IPS DF 6.9 (cell line): ENCODE measurements around the gene JARID2.

Source experiments
- DNase-seq: peaks from one replicate; pipeline ENCODE4 v3.0.0-alpha.2; 2013; ENCODE audit warnings: low read depth, low spot score
- H3K27ac ChIP-seq: one replicate; pipeline ENCODE4 v1.5.1; 2013; ENCODE audit warnings: low read length, control low read depth
- H3K27me3 ChIP-seq: 2 replicates; pipeline ENCODE4 v1.6.1; 2013; ENCODE audit warnings: mild to moderate bottlenecking, low read length; ENCODE audit not compliant: control insufficient read depth, insufficient read depth
- H3K36me3 ChIP-seq: 2 replicates; pipeline ENCODE4 v1.6.1; 2013; ENCODE audit warnings: low read length; ENCODE audit not compliant: control insufficient read depth, insufficient read depth
- H3K4me1 ChIP-seq: 2 replicates; pipeline ENCODE4 v1.6.1; 2013; ENCODE audit warnings: low read length; ENCODE audit not compliant: control insufficient read depth, insufficient read depth
- H3K4me3 ChIP-seq: 2 replicates; pipeline ENCODE4 v1.5.1; 2013; ENCODE audit warnings: mild to moderate bottlenecking, low read length
- H3K9me3 ChIP-seq: 2 replicates; pipeline ENCODE4 v1.6.1; 2013; ENCODE audit warnings: low read length, inconsistent platforms; ENCODE audit not compliant: control insufficient read depth, insufficient read depth
- WGBS: extraction: QIAGEN DNeasy Blood & Tissue Kit; methylation state at CpG from one replicate; pipeline ENCODE4 v1.1.7; 2013; ENCODE audit warnings: mixed read lengths, missing lambda C conversion rate; ENCODE audit not compliant: insufficient read length, insufficient coverage; 5-methylcytosine and 5-hydroxymethylcytosine counted together

JARID2 gene

DNA sequence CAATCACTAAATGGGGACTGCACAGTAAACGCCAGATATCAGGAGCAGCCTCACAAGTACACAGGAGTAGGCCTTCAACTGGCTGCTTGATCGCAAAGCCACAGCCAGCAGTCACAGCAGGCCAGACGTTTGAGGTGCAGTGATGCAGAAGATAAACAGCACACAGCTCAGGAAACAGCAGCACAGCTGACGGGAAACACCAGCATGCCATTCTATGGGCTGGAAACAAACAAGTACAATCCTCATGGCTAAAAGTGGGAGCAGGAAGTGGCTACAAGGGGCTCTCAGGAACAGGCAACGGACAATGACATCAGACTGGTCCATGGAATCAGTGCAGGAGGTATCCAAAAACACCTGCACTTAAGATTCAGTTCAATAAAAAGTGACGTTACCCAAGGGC is 305.9 kb downstream of the JARID2 start:
- no peak for DNase-seq
- no peak overlapping the region for H3K27ac ChIP-seq
- no peaks in the 10 kb centered on the region for H3K9me3 ChIP-seq
- H3K4me3 ChIP-seq = no peak overlapping the region
- H3K27me3 ChIP-seq = no peaks in the 10 kb centered on the region; the same call in 1 of the 2 replicates
- H3K4me1 ChIP-seq = peaks cover 1% of the 10 kb centered on the region; the same call in 1 of the 2 replicates
- H3K36me3 ChIP-seq = no peaks in the 10 kb centered on the region
- WGBS = no CpG with 5 or more reads among the region's 6 CpGs

DNA sequence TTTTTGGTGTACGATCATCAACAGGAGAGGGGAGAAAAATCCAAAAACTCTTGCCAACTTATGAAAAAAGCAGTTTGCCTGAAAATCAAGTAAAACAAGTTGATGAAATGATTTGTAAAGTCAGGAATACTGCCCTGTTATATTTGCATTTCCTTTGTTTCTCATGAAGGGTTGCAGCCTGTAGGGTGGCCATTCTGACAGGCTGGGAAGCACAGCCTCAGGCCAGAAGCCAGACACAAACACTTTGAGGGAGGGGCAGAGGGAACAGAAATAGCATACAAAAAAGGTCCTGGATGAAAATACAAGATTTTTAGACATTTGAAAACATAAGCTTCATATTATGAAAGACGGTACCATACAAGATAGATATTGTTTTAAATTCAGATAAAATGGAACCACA is 307.2 kb downstream of the JARID2 start:
- Histone ChIP-seq H3K4me3 (no peak overlapping the region), H3K9me3 (no peaks in the 10 kb centered on the region), H3K27ac (no peak overlapping the region), H3K27me3 (no peaks in the 10 kb centered on the region; the same call in 1 of the 2 replicates), H3K4me1 (peaks cover 1% of the 10 kb centered on the region; the same call in 1 of the 2 replicates), H3K36me3 (no peaks in the 10 kb centered on the region)
- no peak for DNase-seq
- WGBS = no CpG with 5 or more reads among the region's 2 CpGs

DNA sequence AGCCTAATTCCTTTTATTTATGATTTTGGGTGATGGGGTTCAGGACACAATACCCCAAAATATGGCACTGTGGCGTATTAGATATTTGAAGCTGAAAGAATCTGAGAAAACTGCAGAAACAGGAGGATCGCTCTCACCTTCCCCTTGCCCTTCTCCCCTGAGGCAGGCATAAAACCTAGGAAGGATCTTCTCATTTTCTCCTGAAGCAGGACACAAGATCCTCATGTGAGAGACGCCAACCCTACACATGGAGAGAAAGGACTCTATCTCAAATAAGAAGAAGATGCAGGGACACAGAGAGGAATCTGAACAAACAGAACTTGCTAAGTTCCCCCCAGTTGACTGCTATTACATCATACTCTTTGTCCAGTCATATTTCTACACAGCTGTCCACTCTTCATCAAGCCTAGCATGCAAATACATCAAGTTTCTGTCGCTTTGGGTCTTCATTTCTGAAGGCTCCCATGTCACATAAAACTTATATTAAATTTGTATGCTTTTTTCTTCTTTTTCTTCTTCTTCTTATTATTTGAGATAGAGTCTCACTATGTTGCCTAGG is 307.9 kb downstream of the JARID2 start:
- Histone ChIP-seq H3K9me3 (no peaks in the 10 kb centered on the region), H3K4me3 (no peak overlapping the region), H3K4me1 (peaks cover 1% of the 10 kb centered on the region; the same call in 1 of the 2 replicates), H3K36me3 (no peaks in the 10 kb centered on the region), H3K27ac (no peak overlapping the region), H3K27me3 (no peaks in the 10 kb centered on the region; the same call in 1 of the 2 replicates)
- no peak for DNase-seq
- WGBS = no CpG with 5 or more reads among the region's 4 CpGs

DNA sequence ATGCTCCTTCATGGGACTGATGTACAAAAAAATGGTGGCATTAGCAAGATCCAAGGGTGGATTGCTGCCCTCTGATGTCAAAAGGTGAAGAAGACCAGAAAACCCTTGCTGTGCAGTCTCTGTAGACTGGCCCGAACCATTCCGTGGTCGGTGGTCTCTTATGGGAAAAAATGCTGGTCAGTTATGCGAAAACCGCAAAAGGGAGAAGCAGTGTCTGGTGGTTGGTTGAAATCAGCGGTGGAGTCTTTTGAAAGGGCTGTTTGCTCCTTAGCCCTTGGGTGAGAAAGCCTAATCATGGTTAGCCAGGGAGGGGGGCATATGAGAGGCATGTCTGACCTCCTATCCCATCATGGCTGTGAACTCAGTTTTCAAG is 308.8 kb downstream of the JARID2 start:
- Histone ChIP-seq H3K9me3 (no peaks in the 10 kb centered on the region), H3K27me3 (no peaks in the 10 kb centered on the region; the same call in 1 of the 2 replicates), H3K36me3 (no peaks in the 10 kb centered on the region), H3K4me3 (no peak overlapping the region), H3K4me1 (peaks cover 1% of the 10 kb centered on the region; the same call in 1 of the 2 replicates), H3K27ac (no peak overlapping the region)
- no peak for DNase-seq
- WGBS = no CpG with 5 or more reads among the region's 6 CpGs

DNA sequence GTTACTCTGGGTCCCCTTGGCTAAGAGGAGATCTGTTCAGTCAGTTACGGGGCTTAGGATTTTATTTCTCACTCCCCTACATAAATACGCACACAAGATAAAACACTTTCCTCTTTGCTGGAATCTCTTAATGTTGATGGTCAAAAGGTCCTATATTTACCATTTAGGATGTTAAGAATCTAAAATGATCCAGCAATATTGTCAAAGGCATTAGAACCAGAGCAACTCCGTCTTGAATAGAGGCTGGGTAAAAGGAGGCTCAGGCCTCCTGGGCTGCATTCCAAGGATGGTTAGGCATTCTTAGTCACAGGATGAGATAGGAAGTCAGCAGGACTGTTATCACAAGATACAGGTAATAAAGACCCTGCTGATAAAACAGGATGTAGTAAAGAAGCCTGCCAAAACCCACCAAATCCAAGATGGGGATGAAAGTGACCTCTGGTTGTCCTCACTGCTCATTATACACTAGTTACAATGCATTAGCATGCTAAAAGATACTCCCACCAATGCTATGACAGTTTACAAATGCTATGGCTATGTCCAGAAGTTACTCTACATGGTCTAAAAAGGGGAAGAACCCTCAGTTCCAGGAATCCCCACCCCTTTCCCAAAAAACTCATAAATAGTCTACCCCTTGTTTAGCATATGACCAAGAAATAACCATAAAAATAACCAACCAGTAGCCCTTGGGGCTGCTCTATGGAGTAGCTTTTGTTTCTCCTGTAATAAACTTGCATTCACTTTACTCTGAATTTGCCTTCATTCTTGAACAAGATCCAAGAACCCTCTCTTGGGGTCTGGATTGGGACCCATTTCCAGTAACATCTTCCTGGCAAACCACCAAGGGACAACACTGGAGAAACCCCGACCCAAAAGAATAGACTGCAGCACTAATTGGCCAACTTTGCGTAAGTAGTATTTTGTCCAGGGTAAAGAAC is 309.5 kb downstream of the JARID2 start:
- H3K27me3 ChIP-seq = no peaks in the 10 kb centered on the region; the same call in 1 of the 2 replicates
- no peak overlapping the region for H3K4me3 ChIP-seq
- H3K4me1 ChIP-seq = peaks cover 1% of the 10 kb centered on the region; the same call in 1 of the 2 replicates
- H3K36me3 ChIP-seq = no peaks in the 10 kb centered on the region
- no peak overlapping the region for H3K27ac ChIP-seq
- H3K9me3 ChIP-seq = no peaks in the 10 kb centered on the region
- no CpG with 5 or more reads among the region's 5 CpGs for WGBS
- no peak for DNase-seq

DNA sequence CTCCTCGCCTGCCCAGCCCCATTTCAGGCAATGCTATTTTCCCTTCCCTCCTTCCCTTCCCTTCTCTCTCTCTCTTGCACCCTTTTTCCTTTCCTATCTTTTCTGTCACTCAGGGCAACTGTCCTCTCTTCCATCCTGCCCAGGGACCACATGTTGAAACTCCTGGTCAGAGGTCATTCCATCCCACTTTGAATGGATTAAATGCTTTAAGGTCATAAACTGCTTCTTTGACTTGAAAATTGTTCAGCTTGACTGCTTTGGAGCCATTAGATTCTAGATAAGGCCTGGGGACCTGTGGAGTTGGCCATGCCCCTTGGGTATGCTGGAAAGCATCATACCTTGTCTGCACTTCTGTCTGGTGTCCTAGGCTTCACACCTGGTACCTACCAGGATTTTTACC is 310.8 kb downstream of the JARID2 start:
- Histone ChIP-seq H3K4me1 (peaks cover 1% of the 10 kb centered on the region; the same call in 1 of the 2 replicates), H3K36me3 (no peaks in the 10 kb centered on the region), H3K27ac (no peak overlapping the region), H3K4me3 (no peak overlapping the region), H3K27me3 (no peaks in the 10 kb centered on the region; the same call in 1 of the 2 replicates), H3K9me3 (no peaks in the 10 kb centered on the region)
- WGBS = no CpG with 5 or more reads among the region's 1 CpG
- no peak for DNase-seq

DNA sequence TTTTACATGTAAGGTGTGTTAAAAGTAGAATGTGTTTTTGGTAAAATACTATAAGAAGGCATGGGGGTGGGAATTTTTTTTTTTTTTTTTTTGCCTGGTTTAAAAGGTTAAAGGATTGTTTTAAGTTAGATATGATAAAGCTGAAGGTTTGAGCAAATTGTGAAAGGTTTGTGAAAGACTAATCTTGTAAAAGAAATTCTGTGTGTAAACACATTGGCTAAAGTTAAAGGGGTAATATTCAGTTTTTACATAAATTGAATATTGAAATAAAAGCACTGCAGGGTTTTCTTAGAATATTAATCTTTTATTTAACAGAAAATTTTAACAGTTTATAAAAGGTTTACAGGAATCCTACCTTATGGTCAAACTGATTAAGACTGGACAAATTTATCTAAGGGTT is 311.3 kb downstream of the JARID2 start:
- Histone ChIP-seq H3K27ac (no peak overlapping the region), H3K36me3 (no peaks in the 10 kb centered on the region), H3K4me3 (no peak overlapping the region), H3K27me3 (no peaks in the 10 kb centered on the region; the same call in 1 of the 2 replicates), H3K4me1 (peaks cover 1% of the 10 kb centered on the region; the same call in 1 of the 2 replicates), H3K9me3 (no peaks in the 10 kb centered on the region)
- no peak for DNase-seq

DNA sequence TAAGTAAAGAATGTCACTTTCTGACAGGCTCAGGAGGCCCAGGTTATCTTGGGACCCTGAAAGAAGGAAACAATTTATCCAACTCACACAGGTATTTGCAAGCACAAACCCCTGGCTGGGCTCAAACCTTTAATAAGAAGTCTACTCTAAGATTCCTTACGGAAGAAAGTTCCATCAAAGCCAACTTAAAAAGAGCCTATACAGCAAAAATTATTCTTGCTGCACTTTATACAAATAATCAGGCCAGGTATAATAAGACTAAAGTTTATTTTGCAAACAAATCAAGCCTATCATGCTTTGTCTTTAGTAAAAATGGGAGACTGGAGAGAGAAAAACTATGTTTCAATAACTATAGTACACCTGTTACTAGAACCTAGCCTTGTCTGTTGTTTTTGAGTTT is 314.8 kb downstream of the JARID2 start:
- H3K36me3 ChIP-seq = no peaks in the 10 kb centered on the region
- H3K9me3 ChIP-seq = no peaks in the 10 kb centered on the region
- WGBS = no CpG with 5 or more reads among the region's 1 CpG
- no peak overlapping the region for H3K27ac ChIP-seq
- H3K4me1 ChIP-seq = no peaks in the 10 kb centered on the region
- H3K27me3 ChIP-seq = no peaks in the 10 kb centered on the region; the same call in 1 of the 2 replicates
- DNase-seq = no peak
- no peak overlapping the region for H3K4me3 ChIP-seq

DNA sequence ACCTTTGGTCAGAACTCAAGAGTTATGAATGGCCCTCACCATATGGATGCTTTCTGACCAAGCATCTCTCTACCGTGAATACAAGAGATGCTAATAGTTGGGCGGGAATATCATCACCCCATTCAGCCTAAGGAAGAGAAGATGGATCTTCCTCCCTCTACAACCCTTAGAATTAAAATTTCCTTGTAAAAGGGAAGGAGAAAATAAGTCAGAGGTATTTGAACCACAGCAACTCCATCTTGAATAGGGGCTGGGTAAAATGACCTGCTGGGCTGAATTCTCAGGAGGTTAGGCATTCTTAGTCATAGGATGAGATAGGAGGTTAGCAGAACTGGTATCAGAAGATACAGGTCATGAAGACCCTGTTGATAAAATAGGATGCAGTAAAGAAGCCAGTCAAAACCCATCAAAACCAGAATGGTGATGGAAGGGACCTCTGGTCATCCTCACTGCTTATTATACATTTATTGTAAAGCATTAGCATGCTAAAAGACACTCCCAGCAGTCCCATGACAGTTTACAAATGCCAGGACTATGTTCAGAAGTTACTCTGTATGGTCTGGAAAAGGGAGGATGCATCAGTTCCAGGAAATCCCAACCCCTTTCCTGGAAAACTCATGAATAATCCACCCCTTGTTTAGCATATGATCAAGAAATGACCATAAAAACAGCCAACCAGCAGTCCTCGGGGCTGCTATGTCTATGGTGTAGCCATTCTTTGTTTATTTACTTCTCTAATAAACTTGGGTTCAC is 315.8 kb downstream of the JARID2 start:
- WGBS = no CpG with 5 or more reads among the region's 3 CpGs
- H3K9me3 ChIP-seq = no peaks in the 10 kb centered on the region

DNA sequence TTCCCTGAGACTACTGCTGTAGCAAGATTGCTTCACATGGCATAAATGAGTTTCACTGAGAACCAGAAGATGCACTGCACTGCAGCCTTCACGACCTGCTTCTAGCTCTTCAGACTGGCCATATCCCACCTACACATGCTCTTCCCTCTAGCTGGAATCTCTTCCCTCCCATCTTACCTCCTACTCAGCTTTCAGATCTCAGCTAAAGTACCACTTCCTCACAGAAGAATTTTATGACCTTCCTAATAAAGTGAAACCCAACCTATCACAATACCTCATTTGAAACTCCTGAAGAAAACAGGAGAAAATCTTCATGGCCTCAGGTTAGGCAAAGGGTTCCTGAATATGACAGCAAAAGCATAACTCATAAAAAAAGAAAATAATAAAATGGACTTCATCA is 317.1 kb downstream of the JARID2 start:
- no peak overlapping the region for H3K27ac ChIP-seq
- H3K4me3 ChIP-seq = no peak overlapping the region
- H3K9me3 ChIP-seq = no peaks in the 10 kb centered on the region
- no peaks in the 10 kb centered on the region for H3K27me3 ChIP-seq
- DNase-seq = no peak
- no peaks in the 10 kb centered on the region for H3K36me3 ChIP-seq
- no peaks in the 10 kb centered on the region for H3K4me1 ChIP-seq
- no CpG with 5 or more reads among the region's 1 CpG for WGBS

More for the DNA sequence above, 315.8 kb downstream of the JARID2 start:
- Histone ChIP-seq H3K4me1 (no peaks in the 10 kb centered on the region), H3K4me3 (no peak overlapping the region), H3K27ac (no peak overlapping the region), H3K27me3 (no peaks in the 10 kb centered on the region; the same call in 1 of the 2 replicates), H3K36me3 (no peaks in the 10 kb centered on the region)
- no peak for DNase-seq
